Natural killer cell treated with Interleukin-12 subunit alpha and Interleukin-12 subunit beta and Interleukin-15 and Interleukin-18, amount 100 ng/mL, for 72 hours (primary cell): ENCODE measurements around the gene SH3BP4. TPM values are rescaled to one million over a fixed set of nuclear protein-coding genes. Genes with fewer than 3 reads are reported as not detected.

Experiments used
- ATAC-seq, 2 donors: fragments of 150-1000 bp; cut with Tn5 transposase in 1 of 2; sonication (Bioruptor Pico), chemical (Tn5 transposase) in 1 of 2; 2 replicates each; pipeline ENCODE4 v1.10.0; 2021
- DNase-seq: peaks from one replicate; pipeline ENCODE4 v3.0.0; 2022; ENCODE audit warnings: low spot score
- H3K27ac Mint-ChIP-seq, 2 donors: 1 replicate in 1 of 2; 2 replicates in 1 of 2; pipeline ENCODE4 v1.8.0; 2022; ENCODE audit warnings: mixed read lengths in 2 of 2, mild to moderate bottlenecking in 1 of 2, moderate library complexity in 1 of 2
- H3K27me3 Mint-ChIP-seq, 2 donors: 1 replicate in 1 of 2; 2 replicates in 1 of 2; pipeline ENCODE4 v1.8.0; 2022; ENCODE audit warnings: mixed read lengths in 2 of 2
- H3K36me3 Mint-ChIP-seq: one replicate; pipeline ENCODE4 v1.8.0; 2022; ENCODE audit warnings: mixed read lengths
- H3K4me1 Mint-ChIP-seq, 2 donors: 1 replicate in 1 of 2; 2 replicates in 1 of 2; pipeline ENCODE4 v1.8.0; 2022; ENCODE audit warnings: low read depth in 2 of 2, mixed read lengths in 2 of 2, mild to moderate bottlenecking in 1 of 2
- H3K4me3 Mint-ChIP-seq: one replicate; pipeline ENCODE4 v1.8.0; 2022; ENCODE audit warnings: mixed read lengths
- H3K9me3 Mint-ChIP-seq: 2 replicates; pipeline ENCODE4 v1.8.0; 2022; ENCODE audit warnings: mixed read lengths
- total RNA-seq, 2 donors: library from RNA; stranded (reverse); gene quantifications; one replicate each; pipeline ENCODE4 v1.2.3, GENCODE V29; 2022

SH3BP4 gene
- total RNA-seq, 2 donors from 2014 or later, result not detected

- H3K27me3 Mint-ChIP-seq, result peaks cover 17 to 18% of the 10 kb centered on the region in 2 donors
- no peaks in the 10 kb centered on the region for H3K9me3 Mint-ChIP-seq
- ATAC-seq (no peak), DNase-seq (no peak)
- no peaks in the 10 kb centered on the region for H3K4me1 Mint-ChIP-seq
- no peak overlapping the region for H3K27ac Mint-ChIP-seq
- no peaks in the 10 kb centered on the region for H3K36me3 Mint-ChIP-seq
- no peak overlapping the region for H3K4me3 Mint-ChIP-seq
Measured at GRCh38 chr2:235064976-235065375, 113.2 kb downstream of the SH3BP4 start.

- no peaks in the 10 kb centered on the region for H3K36me3 Mint-ChIP-seq
- no peak overlapping the region for H3K27ac Mint-ChIP-seq
- no peaks in the 10 kb centered on the region for H3K9me3 Mint-ChIP-seq
- ATAC-seq, result no peak
- H3K4me3 Mint-ChIP-seq, result no peak overlapping the region
- peaks cover 20 to 31% of the 10 kb centered on the region in 2 donors for H3K27me3 Mint-ChIP-seq
- no peaks in the 10 kb centered on the region for H3K4me1 Mint-ChIP-seq
- DNase-seq, result no peak
Measured at GRCh38 chr2:235066490-235066889, 114.7 kb downstream of the SH3BP4 start.

GRCh38 chr2:235066895-235067294, 115.1 kb downstream of the SH3BP4 start:
- ATAC-seq (no peak), DNase-seq (no peak)
- Mint-ChIP-seq H3K9me3 (no peaks in the 10 kb centered on the region), H3K4me3 (no peak overlapping the region), H3K27ac (no peak overlapping the region), H3K27me3 (peaks cover 17 to 31% of the 10 kb centered on the region in 2 donors), H3K4me1 (no peaks in the 10 kb centered on the region), H3K36me3 (no peaks in the 10 kb centered on the region)

GRCh38 chr2:235068701-235069100, 116.9 kb downstream of the SH3BP4 start:
- Mint-ChIP-seq H3K27ac (no peak overlapping the region), H3K9me3 (no peaks in the 10 kb centered on the region), H3K4me1 (no peaks in the 10 kb centered on the region), H3K27me3 (peaks cover 17 to 31% of the 10 kb centered on the region in 2 donors), H3K36me3 (no peaks in the 10 kb centered on the region), H3K4me3 (no peak overlapping the region)
- ATAC-seq, result no peak
- no peak for DNase-seq

GRCh38 chr2:235070063-235070706, 118.4 kb downstream of the SH3BP4 start:
- H3K36me3 Mint-ChIP-seq, result no peaks in the 10 kb centered on the region
- H3K4me1 Mint-ChIP-seq, result no peaks in the 10 kb centered on the region
- H3K27ac Mint-ChIP-seq, result no peak overlapping the region
- H3K4me3 Mint-ChIP-seq, result no peak overlapping the region
- DNase-seq, result no peak
- no peaks in the 10 kb centered on the region for H3K9me3 Mint-ChIP-seq
- ATAC-seq, result no peak
- H3K27me3 Mint-ChIP-seq, result peaks cover 14 to 19% of the 10 kb centered on the region in 2 donors

GRCh38 chr2:235073868-235074413, 122.1 kb downstream of the SH3BP4 start:
- DNase-seq (no peak), ATAC-seq (no peak)
- Mint-ChIP-seq H3K36me3 (no peaks in the 10 kb centered on the region), H3K27ac (no peak overlapping the region), H3K9me3 (no peaks in the 10 kb centered on the region), H3K4me1 (no peaks in the 10 kb centered on the region), H3K27me3 (peaks cover 14 to 26% of the 10 kb centered on the region in 2 donors), H3K4me3 (no peak overlapping the region)

GRCh38 chr2:235077046-235077445, 125.2 kb downstream of the SH3BP4 start:
- peak in 1 of 2 donors; percentile 15 for ATAC-seq
- peaks cover 0 to 8% of the 10 kb centered on the region in 2 donors for H3K27me3 Mint-ChIP-seq
- H3K27ac Mint-ChIP-seq, result no peak overlapping the region
- no peak overlapping the region for H3K4me3 Mint-ChIP-seq
- no peaks in the 10 kb centered on the region for H3K9me3 Mint-ChIP-seq
- H3K4me1 Mint-ChIP-seq, result no peaks in the 10 kb centered on the region
- H3K36me3 Mint-ChIP-seq, result no peaks in the 10 kb centered on the region
- no peak for DNase-seq

GRCh38 chr2:235078182-235078581, 126.4 kb downstream of the SH3BP4 start:
- Mint-ChIP-seq H3K27me3 (peaks cover 0 to 8% of the 10 kb centered on the region in 2 donors), H3K36me3 (no peaks in the 10 kb centered on the region), H3K27ac (no peak overlapping the region), H3K4me1 (no peaks in the 10 kb centered on the region), H3K4me3 (no peak overlapping the region), H3K9me3 (no peaks in the 10 kb centered on the region)
- DNase-seq (no peak), ATAC-seq (no peak)

GRCh38 chr2:235078914-235079472, 127.2 kb downstream of the SH3BP4 start:
- Mint-ChIP-seq H3K4me3 (no peak overlapping the region), H3K27me3 (peaks cover 0 to 8% of the 10 kb centered on the region in 2 donors), H3K9me3 (no peaks in the 10 kb centered on the region), H3K27ac (no peak overlapping the region), H3K36me3 (no peaks in the 10 kb centered on the region), H3K4me1 (no peaks in the 10 kb centered on the region)
- DNase-seq (no peak), ATAC-seq (peak in 1 of 2 donors; percentile 33)

GRCh38 chr2:235080101-235080500, 128.3 kb downstream of the SH3BP4 start:
- Mint-ChIP-seq H3K4me1 (no peaks in the 10 kb centered on the region), H3K9me3 (no peaks in the 10 kb centered on the region), H3K4me3 (no peak overlapping the region), H3K27ac (no peak overlapping the region), H3K36me3 (no peaks in the 10 kb centered on the region), H3K27me3 (peaks cover 0 to 8% of the 10 kb centered on the region in 2 donors)
- ATAC-seq (no peak), DNase-seq (no peak)

- DNase-seq, result no peak
- no peak for ATAC-seq
- H3K27me3 Mint-ChIP-seq, result peaks cover 10 to 19% of the 10 kb centered on the region in 2 donors
- no peak overlapping the region for H3K4me3 Mint-ChIP-seq
- no peaks in the 10 kb centered on the region for H3K36me3 Mint-ChIP-seq
- H3K9me3 Mint-ChIP-seq, result no peaks in the 10 kb centered on the region
- H3K27ac Mint-ChIP-seq, result no peak overlapping the region
- no peaks in the 10 kb centered on the region for H3K4me1 Mint-ChIP-seq
Measured at GRCh38 chr2:235082578-235083338, 130.9 kb downstream of the SH3BP4 start.

- H3K27ac Mint-ChIP-seq, result no peak overlapping the region
Measured at GRCh38 chr2:235083822-235084221, 132.0 kb downstream of the SH3BP4 start.

GRCh38 chr2:235084424-235084823, 132.6 kb downstream of the SH3BP4 start:
- H3K27ac Mint-ChIP-seq, result no peak overlapping the region
- H3K4me1 Mint-ChIP-seq, result no peaks in the 10 kb centered on the region
- no peaks in the 10 kb centered on the region for H3K36me3 Mint-ChIP-seq
- no peaks in the 10 kb centered on the region for H3K9me3 Mint-ChIP-seq
- peaks cover 15 to 31% of the 10 kb centered on the region in 2 donors for H3K27me3 Mint-ChIP-seq
- ATAC-seq (no peak), DNase-seq (no peak)
- no peak overlapping the region for H3K4me3 Mint-ChIP-seq

More at GRCh38 chr2:235083822-235084221, 132.0 kb downstream of the SH3BP4 start:
- peaks cover 13 to 26% of the 10 kb centered on the region in 2 donors for H3K27me3 Mint-ChIP-seq
- no peaks in the 10 kb centered on the region for H3K9me3 Mint-ChIP-seq
- no peak for ATAC-seq
- H3K4me3 Mint-ChIP-seq, result no peak overlapping the region
- no peaks in the 10 kb centered on the region for H3K4me1 Mint-ChIP-seq
- DNase-seq, result no peak
- no peaks in the 10 kb centered on the region for H3K36me3 Mint-ChIP-seq

GRCh38 chr2:235085476-235085875, 133.7 kb downstream of the SH3BP4 start:
- no peak for DNase-seq
- ATAC-seq, result no peak
- H3K9me3 Mint-ChIP-seq, result no peaks in the 10 kb centered on the region
- no peaks in the 10 kb centered on the region for H3K36me3 Mint-ChIP-seq
- H3K4me1 Mint-ChIP-seq, result no peaks in the 10 kb centered on the region
- H3K27ac Mint-ChIP-seq, result no peak overlapping the region
- peaks cover 19 to 39% of the 10 kb centered on the region in 2 donors for H3K27me3 Mint-ChIP-seq
- H3K4me3 Mint-ChIP-seq, result no peak overlapping the region
